Hippocampal formation (tissue), 2 donors: ENCODE data around the gene PPFIA4.

Source experiments
- DNase-seq, 2 donors: peaks; one replicate each; lab custom pipeline; 2025; lab: John Stamatoyannopoulos, UW

Gene PPFIA4

GRCh38 chr1:203057911-203058675 lies 31.8 kb downstream of the PPFIA4 start:
- no peak for DNase-seq

GRCh38 chr1:203058676-203058935 lies 32.3 kb downstream of the PPFIA4 start:
- DNase-seq, result no peak

GRCh38 chr1:203059485-203059884 lies 33.2 kb downstream of the PPFIA4 start:
- no peak for DNase-seq

GRCh38 chr1:203060115-203060514 lies 33.8 kb downstream of the PPFIA4 start:
- no peak for DNase-seq

GRCh38 chr1:203063287-203063686 lies 37.0 kb downstream of the PPFIA4 start:
- DNase-seq, result no peak

- DNase-seq, result no peak
Measured at GRCh38 chr1:203065191-203065590, 38.9 kb downstream of the PPFIA4 start.

- no peak for DNase-seq
Measured at GRCh38 chr1:203065986-203066385, 39.7 kb downstream of the PPFIA4 start.

GRCh38 chr1:203066965-203067364 lies 40.7 kb downstream of the PPFIA4 start:
- DNase-seq, result no peak

- no peak for DNase-seq
Measured at GRCh38 chr1:203069030-203069747, 42.9 kb downstream of the PPFIA4 start.

- DNase-seq, result no peak
Measured at GRCh38 chr1:203072002-203072602, 45.8 kb downstream of the PPFIA4 start.

- no peak for DNase-seq
Measured at GRCh38 chr1:203072911-203073310, 46.6 kb downstream of the PPFIA4 start.

GRCh38 chr1:203073469-203073868 lies 47.2 kb downstream of the PPFIA4 start:
- DNase-seq, result no peak

- DNase-seq, result no peak
Measured at GRCh38 chr1:203074610-203075009, 48.3 kb downstream of the PPFIA4 start.

- no peak for DNase-seq
Measured at GRCh38 chr1:203075236-203076030, 49.1 kb downstream of the PPFIA4 start.

- DNase-seq, result no peak
Measured at GRCh38 chr1:203076031-203076511, 49.8 kb downstream of the PPFIA4 start.

- DNase-seq, result no peak
Measured at GRCh38 chr1:203077367-203077766, 51.1 kb downstream of the PPFIA4 start.

- DNase-seq, result no peak
Measured at GRCh38 chr1:203077956-203078355, 51.7 kb downstream of the PPFIA4 start.

GRCh38 chr1:203078478-203078877 lies 52.2 kb downstream of the PPFIA4 start:
- no peak for DNase-seq

GRCh38 chr1:203080456-203080855 lies 54.2 kb downstream of the PPFIA4 start:
- DNase-seq, result no peak

- DNase-seq, result no peak
Measured at GRCh38 chr1:203081465-203082230, 55.4 kb downstream of the PPFIA4 start.

- DNase-seq, result no peak
Measured at GRCh38 chr1:203082231-203082505, 55.9 kb downstream of the PPFIA4 start.
